TTC549 (cell line): ENCODE results near the gene DARS2.
A peak's percentile ranks its signal among the peaks of the same experiment; 100 is the strongest.
"Not testable (repeated sequence)": the region's sequence is repeated elsewhere in the genome, so short reads cannot be mapped to it uniquely, and the experiment has no call there.

ENCODE experiments used
- FAIRE-seq: peaks from 2 replicates; lab custom pipeline; 2012; peaks lifted over from hg19 to GRCh38; lab: Jason Lieb, UNC

Gene DARS2

GRCh38 chr1:173862146-173862768 lies 37.8 kb downstream of the DARS2 start:
- FAIRE-seq: peak; percentile 84

GRCh38 chr1:173862769-173863223 lies 38.3 kb downstream of the DARS2 start:
- FAIRE-seq: peak; percentile 96

GRCh38 chr1:173863224-173864161 lies 39.0 kb downstream of the DARS2 start:
- FAIRE-seq: no peak

- no peak for FAIRE-seq
Measured at GRCh38 chr1:173864179-173864867, 39.9 kb downstream of the DARS2 start.

GRCh38 chr1:173865468-173866164 lies 41.1 kb downstream of the DARS2 start:
- no peak for FAIRE-seq

GRCh38 chr1:173866413-173867115 lies 42.1 kb downstream of the DARS2 start:
- FAIRE-seq: no peak

- FAIRE-seq: no peak
Measured at GRCh38 chr1:173867141-173867752, 42.8 kb downstream of the DARS2 start.

- FAIRE-seq: peak; percentile 99
Measured at GRCh38 chr1:173867753-173868265, 43.3 kb downstream of the DARS2 start, which contains the start of gene GAS5. Gene GAS5 (minus strand): TSS chr1:173867989.

GRCh38 chr1:173868266-173869020 lies 44.0 kb downstream of the DARS2 start, which contains the start of gene ZBTB37:
Gene ZBTB37 (plus strand): TSS chr1:173868380. CDS start chr1:173870226, 1,846 bp downstream.
- FAIRE-seq: no peak

GRCh38 chr1:173869021-173869359 lies 44.5 kb downstream of the DARS2 start:
- FAIRE-seq: no peak

GRCh38 chr1:173870252-173871075 lies 46.0 kb downstream of the DARS2 start:
- FAIRE-seq: no peak

GRCh38 chr1:173871091-173871490 lies 46.6 kb downstream of the DARS2 start:
- FAIRE-seq: no peak

GRCh38 chr1:173871500-173871899 lies 47.0 kb downstream of the DARS2 start:
- FAIRE-seq: no peak

GRCh38 chr1:173876732-173877131 lies 52.3 kb downstream of the DARS2 start:
- FAIRE-seq: no peak

- no peak for FAIRE-seq
Measured at GRCh38 chr1:173878251-173878650, 53.8 kb downstream of the DARS2 start.

GRCh38 chr1:173881117-173881516 lies 56.6 kb downstream of the DARS2 start:
- not testable (repeated sequence) for FAIRE-seq

- FAIRE-seq: no peak
Measured at GRCh38 chr1:173884701-173885100, 60.2 kb downstream of the DARS2 start.

- FAIRE-seq: no peak
Measured at GRCh38 chr1:173886746-173887611, 62.5 kb downstream of the DARS2 start.
